BLaER1 (cell line): ENCODE measurements around the gene PRSS33.

Source experiments
- H3K27ac ChIP-seq: shearing (Covaris generic); formaldehyde crosslinking; 2 replicates; pipeline ENCODE4 v1.8.1; 2022
- H3K27me3 ChIP-seq: shearing (Covaris generic); formaldehyde crosslinking; 2 replicates; pipeline ENCODE4 v1.8.1; 2022
- H3K36me3 ChIP-seq: shearing (Covaris generic); formaldehyde crosslinking; 2 replicates; pipeline ENCODE4 v1.8.1; 2022
- H3K4me1 ChIP-seq: shearing (Covaris generic); formaldehyde crosslinking; 2 replicates; pipeline ENCODE4 v1.8.1; 2022
- H3K4me2 ChIP-seq: shearing (Covaris generic); formaldehyde crosslinking; 2 replicates; pipeline ENCODE4 v1.8.1; 2022
- H3K4me3 ChIP-seq: shearing (Covaris generic); formaldehyde crosslinking; 2 replicates; pipeline ENCODE4 v1.8.1; 2022
- H3K9ac ChIP-seq: shearing (Covaris generic); formaldehyde crosslinking; 2 replicates; pipeline ENCODE4 v1.8.1; 2022
- H3K9me3 ChIP-seq: shearing (Covaris generic); formaldehyde crosslinking; 2 replicates; pipeline ENCODE4 v1.8.1; 2022
- H4K20me1 ChIP-seq: shearing (Covaris generic); formaldehyde crosslinking; 2 replicates; pipeline ENCODE4 v1.8.1; 2022
- Cebpa-rat ChIP-seq: shearing (Covaris generic); IDR thresholded peaks from 2 replicates; pipeline ENCODE4 v1.8.1; 2022

Gene PRSS33

DNA sequence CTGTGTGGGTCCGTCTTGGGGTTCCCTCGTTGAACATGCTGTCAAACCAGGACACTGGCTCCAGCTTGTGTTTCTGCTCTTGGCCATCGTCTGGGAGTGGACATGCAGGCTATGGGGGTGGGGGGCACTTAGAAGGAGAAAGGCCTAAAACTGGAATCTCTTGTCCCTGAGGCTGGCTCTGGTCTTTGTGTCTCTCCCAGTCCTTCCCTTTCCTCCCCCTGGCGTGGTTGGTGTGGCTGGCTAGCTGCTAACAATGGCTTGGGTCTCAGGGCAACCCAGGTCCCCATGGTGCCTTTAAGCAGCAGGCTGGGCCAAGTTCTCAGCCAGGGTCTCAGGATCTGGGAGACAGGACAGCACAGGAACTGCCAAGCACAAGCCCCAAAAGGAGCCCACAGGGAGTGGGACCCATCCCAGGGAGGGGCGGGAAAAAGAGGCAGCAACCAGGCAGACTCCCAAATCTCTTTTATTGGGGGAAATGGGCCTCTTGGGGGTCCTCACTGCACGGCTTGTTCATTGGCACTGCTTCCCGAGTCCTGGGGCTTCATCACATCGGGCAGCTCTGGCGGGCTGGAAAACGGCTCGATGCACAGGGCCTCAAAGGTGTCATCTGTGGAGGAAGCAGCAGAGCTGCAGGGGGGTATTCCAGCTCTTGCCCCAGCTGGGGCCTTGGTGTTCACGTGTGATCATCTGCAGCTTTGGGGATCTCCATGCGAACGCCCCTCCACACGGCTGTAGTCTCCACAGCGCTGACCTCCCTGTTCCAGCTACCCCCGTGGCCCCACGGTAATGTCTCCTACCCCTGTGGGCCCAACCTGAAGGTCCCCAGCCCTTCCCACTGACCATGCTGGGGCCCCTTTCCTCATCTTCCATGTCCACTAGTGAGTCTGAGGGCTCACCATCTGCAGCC lies 15.6 kb downstream of the PRSS33 start:
- H3K9me3 ChIP-seq: no peaks in the 10 kb centered on the region
- no peak overlapping the region for H3K4me2 ChIP-seq
- H3K4me1 ChIP-seq: peaks cover 62% of the 10 kb centered on the region
- no peak overlapping the region for H3K9ac ChIP-seq
- TF ChIP-seq Cebpa-rat: no peak
- H3K36me3 ChIP-seq: peaks cover 88% of the 10 kb centered on the region
- no peaks in the 10 kb centered on the region for H3K27me3 ChIP-seq
- no peak overlapping the region for H3K27ac ChIP-seq
- peaks cover 100% of the 10 kb centered on the region for H4K20me1 ChIP-seq
- H3K4me3 ChIP-seq: no peak overlapping the region

DNA sequence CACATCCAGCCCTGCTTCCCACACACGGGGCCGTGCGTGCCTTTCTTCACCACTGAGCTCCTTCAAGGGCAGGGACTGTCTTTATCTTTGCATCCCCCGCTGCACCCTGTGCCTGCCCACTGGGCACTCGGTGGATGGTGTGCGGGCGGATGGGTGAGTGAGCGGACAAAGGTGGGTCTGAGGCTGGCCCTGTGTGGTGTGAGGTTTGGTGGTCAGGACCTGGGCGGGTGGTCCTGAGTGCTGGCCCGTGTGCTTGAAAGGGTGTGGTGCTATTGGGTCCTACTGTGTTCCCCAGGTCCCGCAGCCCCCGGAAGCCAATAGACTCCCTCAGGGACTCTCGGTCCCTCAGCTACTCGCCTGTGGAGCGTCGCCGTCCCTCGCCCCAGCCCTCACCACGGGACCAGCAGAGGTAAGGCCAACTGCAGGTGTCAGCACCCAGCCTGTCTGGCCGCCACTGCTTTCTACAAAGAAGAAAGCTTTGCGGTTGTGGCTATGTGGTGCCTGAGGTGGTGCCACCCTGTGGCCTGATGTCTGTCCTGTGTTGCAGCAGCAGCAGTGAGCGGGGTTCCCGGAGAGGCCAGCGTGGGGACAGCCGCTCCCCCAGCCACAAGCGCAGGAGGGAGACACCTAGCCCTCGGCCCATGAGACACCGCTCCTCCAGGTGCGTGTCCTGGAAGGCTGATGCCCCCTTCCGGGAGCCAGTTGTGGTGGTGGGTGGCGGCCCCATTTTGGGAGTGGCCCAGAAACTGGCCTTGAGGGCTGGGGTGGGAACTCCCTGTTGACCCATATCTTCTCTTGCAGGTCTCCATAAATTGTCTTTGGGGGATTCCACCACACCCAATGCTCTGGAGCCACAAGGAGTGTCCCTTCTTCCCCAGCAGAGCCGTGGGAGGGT lies 17.1 kb downstream of the PRSS33 start:
- Histone ChIP-seq H3K27me3 (no peaks in the 10 kb centered on the region), H3K36me3 (peaks cover 100% of the 10 kb centered on the region), H4K20me1 (peaks cover 100% of the 10 kb centered on the region), H3K4me1 (peaks cover 58% of the 10 kb centered on the region), H3K4me2 (no peak overlapping the region; the same call in 1 of the 2 replicates), H3K9ac (no peak overlapping the region), H3K4me3 (no peak overlapping the region), H3K27ac (peak overlapping the region; percentile 53; the same call in 1 of the 2 replicates), H3K9me3 (no peaks in the 10 kb centered on the region)
- TF ChIP-seq Cebpa-rat: no peak

DNA sequence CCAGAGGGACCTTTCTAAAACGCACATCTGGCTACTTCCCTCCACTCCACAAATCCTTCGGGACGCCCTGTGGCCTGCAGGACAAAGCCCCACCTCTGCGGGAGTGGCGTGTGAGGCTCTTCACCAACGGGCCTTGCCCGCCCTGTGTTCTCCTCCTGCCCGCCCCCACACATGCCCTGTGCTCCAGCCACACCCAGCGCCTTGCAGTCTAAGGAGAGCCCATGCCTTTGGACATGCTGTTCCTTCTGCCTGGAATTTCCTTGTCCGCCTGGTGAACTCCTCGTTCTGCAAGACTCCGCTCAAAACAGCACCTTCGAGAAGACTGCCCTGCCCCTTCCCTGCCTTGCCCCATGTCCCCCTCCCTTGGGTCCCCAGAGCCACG lies 17.7 kb downstream of the PRSS33 start:
- no peak overlapping the region for H3K4me3 ChIP-seq
- peaks cover 100% of the 10 kb centered on the region for H4K20me1 ChIP-seq
- H3K27me3 ChIP-seq: no peaks in the 10 kb centered on the region
- peak overlapping the region; percentile 77 for H3K4me2 ChIP-seq
- 0 out of 2 replicates have a peak overlapping the region, but pooled peaks have one; percentile 34 for H3K9ac ChIP-seq
- TF ChIP-seq Cebpa-rat: no peak
- peak overlapping the region; percentile 53 for H3K27ac ChIP-seq
- peaks cover 51% of the 10 kb centered on the region for H3K4me1 ChIP-seq
- H3K9me3 ChIP-seq: no peaks in the 10 kb centered on the region
- H3K36me3 ChIP-seq: peaks cover 100% of the 10 kb centered on the region

DNA sequence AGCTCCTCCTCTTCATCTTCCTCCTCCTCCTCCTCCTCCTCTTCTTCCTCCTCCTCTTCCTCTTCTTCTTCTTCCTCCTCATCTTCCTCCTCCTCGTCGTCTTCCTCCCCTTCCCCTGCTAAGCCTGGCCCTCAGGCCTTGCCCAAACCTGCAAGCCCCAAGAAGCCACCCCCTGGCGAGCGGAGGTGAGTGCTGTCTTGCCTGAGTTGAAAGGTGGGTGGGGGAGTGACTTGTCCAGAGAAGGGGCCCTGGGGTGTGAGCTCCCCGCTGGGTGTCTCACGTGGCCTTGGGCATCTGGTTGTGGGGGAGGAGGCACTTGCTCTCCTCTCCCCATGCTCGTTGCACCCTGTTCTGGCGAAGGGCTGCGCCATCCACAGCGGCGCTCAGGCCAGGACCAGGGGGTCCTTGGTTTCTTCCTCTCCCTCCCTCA lies 18.2 kb downstream of the PRSS33 start:
- Histone ChIP-seq H3K9ac (0 out of 2 replicates have a peak overlapping the region, but pooled peaks have one; percentile 34), H3K9me3 (no peaks in the 10 kb centered on the region), H3K36me3 (peaks cover 100% of the 10 kb centered on the region), H3K4me2 (peak overlapping the region; percentile 77), H3K27ac (peak overlapping the region; percentile 53), H4K20me1 (peaks cover 100% of the 10 kb centered on the region), H3K27me3 (no peaks in the 10 kb centered on the region), H3K4me3 (no peak overlapping the region), H3K4me1 (peaks cover 46% of the 10 kb centered on the region)
- no peak for TF ChIP-seq Cebpa-rat

- Histone ChIP-seq H3K36me3 (peaks cover 100% of the 10 kb centered on the region), H3K9ac (peak overlapping the region; percentile 63), H3K4me1 (peaks cover 44% of the 10 kb centered on the region), H3K4me3 (no peak overlapping the region), H3K9me3 (no peaks in the 10 kb centered on the region), H4K20me1 (peaks cover 100% of the 10 kb centered on the region), H3K27ac (peak overlapping the region; percentile 53), H3K27me3 (no peaks in the 10 kb centered on the region), H3K4me2 (peak overlapping the region; percentile 77)
- TF ChIP-seq Cebpa-rat: no peak
Observed at GRCh38 chr16:2768403-2769089, 18.8 kb downstream of the PRSS33 start.

GRCh38 chr16:2767891-2768290 lies 19.5 kb downstream of the PRSS33 start:
- Histone ChIP-seq H3K4me2 (peak overlapping the region; percentile 77), H4K20me1 (peaks cover 100% of the 10 kb centered on the region), H3K9me3 (no peaks in the 10 kb centered on the region), H3K4me3 (no peak overlapping the region), H3K27me3 (no peaks in the 10 kb centered on the region), H3K9ac (peak overlapping the region; percentile 63), H3K27ac (peak overlapping the region; percentile 53; the same call in 1 of the 2 replicates), H3K36me3 (peaks cover 100% of the 10 kb centered on the region), H3K4me1 (peaks cover 44% of the 10 kb centered on the region)
- no peak for TF ChIP-seq Cebpa-rat

DNA sequence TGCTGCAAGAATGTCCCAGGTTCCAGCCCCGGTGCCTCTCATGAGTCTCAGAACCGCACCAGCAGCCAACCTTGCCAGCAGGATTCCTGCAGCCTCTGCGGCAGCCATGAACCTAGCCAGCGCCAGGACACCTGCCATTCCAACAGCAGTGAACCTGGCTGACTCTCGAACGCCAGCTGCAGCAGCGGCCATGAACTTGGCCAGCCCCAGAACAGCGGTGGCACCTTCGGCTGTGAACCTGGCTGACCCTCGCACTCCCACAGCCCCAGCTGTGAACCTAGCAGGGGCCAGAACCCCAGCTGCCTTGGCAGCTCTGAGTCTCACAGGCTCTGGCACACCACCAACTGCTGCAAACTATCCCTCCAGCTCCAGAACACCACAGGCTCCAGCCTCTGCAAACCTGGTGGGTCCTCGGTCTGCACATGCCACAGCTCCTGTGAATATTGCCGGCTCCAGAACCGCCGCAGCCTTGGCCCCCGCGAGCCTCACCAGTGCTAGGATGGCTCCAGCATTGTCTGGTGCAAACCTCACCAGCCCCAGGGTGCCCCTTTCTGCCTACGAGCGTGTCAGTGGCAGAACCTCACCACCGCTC lies 20.1 kb downstream of the PRSS33 start:
- H3K4me2 ChIP-seq: peak overlapping the region; percentile 77
- H3K27me3 ChIP-seq: no peaks in the 10 kb centered on the region
- peaks cover 100% of the 10 kb centered on the region for H4K20me1 ChIP-seq
- no peaks in the 10 kb centered on the region for H3K9me3 ChIP-seq
- 0 out of 2 replicates have a peak overlapping the region, but pooled peaks have one; percentile 63 for H3K9ac ChIP-seq
- H3K4me3 ChIP-seq: no peak overlapping the region
- peaks cover 44% of the 10 kb centered on the region for H3K4me1 ChIP-seq
- peaks cover 100% of the 10 kb centered on the region for H3K36me3 ChIP-seq
- no peak overlapping the region for H3K27ac ChIP-seq
- TF ChIP-seq Cebpa-rat: no peak

- Histone ChIP-seq H3K27ac (no peak overlapping the region), H3K27me3 (peaks cover 3% of the 10 kb centered on the region; the same call in 1 of the 2 replicates), H3K9me3 (no peaks in the 10 kb centered on the region), H3K4me1 (peaks cover 44% of the 10 kb centered on the region), H4K20me1 (peaks cover 100% of the 10 kb centered on the region), H3K4me3 (no peak overlapping the region), H3K9ac (peak overlapping the region; percentile 63; the same call in 1 of the 2 replicates), H3K36me3 (peaks cover 100% of the 10 kb centered on the region), H3K4me2 (peak overlapping the region; percentile 77; the same call in 1 of the 2 replicates)
- no peak for TF ChIP-seq Cebpa-rat
Observed at GRCh38 chr16:2766430-2767139, 20.8 kb downstream of the PRSS33 start.
